ENCODE data around the gene SBNO2.

Gene SBNO2

GRCh38 chr19:1093330-1093729 is 80.7 kb downstream of the SBNO2 start:
- no peak for FAIRE-seq
- no peak for DNase-seq (ENCODE audit: insufficient read length, low spot score)
- no peak for TF ChIP-seq POLR2A (IDR thresholded peaks at IDR 0.05; ENCODE audit: low read depth, low read length)

- TF ChIP-seq POLR2A (IDR thresholded peaks at IDR 0.05; ENCODE audit: low read depth, low read length) = no peak
- FAIRE-seq = no peak
Observed at GRCh38 chr19:1091544-1092175, 82.4 kb downstream of the SBNO2 start.

GRCh38 chr19:1090731-1091543 is 83.1 kb downstream of the SBNO2 start:
- DNase-seq (ENCODE audit: insufficient read length, low spot score) (no peak), FAIRE-seq (no peak)
- TF ChIP-seq POLR2A (IDR thresholded peaks at IDR 0.05; ENCODE audit: low read depth, low read length) = no peak

More at GRCh38 chr19:1091544-1092175, 82.4 kb downstream of the SBNO2 start:
- DNase-seq (ENCODE audit: insufficient read length, low spot score) = no peak

DNA sequence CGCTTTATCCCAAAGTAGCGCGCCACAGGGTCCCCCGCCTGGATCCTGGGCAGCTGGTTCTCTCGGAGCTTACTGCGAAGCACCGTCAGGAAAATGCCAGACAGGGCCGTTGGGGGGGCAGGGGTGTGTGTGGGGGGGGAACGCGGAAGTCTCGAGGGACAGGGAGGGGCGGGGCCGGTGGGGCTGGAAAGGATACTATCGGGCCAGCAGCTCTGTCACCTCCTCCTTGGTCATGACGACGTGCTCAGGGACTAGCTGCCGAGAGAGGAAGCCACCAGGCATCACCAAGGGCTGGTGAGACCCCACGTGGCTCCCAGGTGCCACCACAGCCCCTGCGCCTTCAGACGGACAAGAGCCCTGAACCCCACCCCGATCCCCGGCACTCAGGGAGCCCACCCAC is 84.2 kb downstream of the SBNO2 start:
- DNase-seq (ENCODE audit: insufficient read length, low spot score) = no peak
- FAIRE-seq = no peak
- no peak for TF ChIP-seq POLR2A (IDR thresholded peaks at IDR 0.05; ENCODE audit: low read depth, low read length)

DNA sequence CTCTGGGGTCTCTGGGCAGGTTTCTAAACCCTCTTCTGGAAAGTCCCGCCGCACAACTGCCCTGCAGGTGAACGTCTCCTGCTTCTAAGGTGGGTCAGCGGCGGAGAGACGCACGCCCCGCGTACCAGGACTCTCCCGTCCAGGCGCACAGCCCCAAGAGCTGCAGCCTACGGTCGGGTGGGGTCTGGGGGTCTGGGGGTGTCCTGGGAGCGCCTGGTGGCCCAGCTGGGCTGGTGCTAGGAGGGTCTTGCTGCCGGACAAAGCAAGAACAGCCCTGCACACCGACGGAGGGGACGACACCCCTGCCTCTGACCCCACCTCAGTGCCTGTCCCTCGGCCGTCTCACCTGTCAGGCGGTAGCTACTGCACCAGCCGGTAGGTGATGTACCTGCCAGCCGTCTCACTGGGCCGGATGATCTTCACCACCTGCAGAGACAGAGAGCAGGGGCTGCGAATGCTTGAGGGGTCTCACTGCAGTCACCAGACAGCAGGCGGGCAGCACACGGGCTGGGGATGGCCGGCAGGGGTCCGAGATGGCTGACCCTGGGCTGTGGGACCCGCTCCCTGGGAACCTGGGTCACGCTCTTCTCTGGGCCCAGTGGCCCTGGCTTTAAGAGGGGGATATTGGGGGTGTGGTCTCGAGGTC is 84.8 kb downstream of the SBNO2 start:
- FAIRE-seq = no peak
- TF ChIP-seq POLR2A (IDR thresholded peaks at IDR 0.05; ENCODE audit: low read depth, low read length) = no peak
- no peak for DNase-seq (ENCODE audit: insufficient read length, low spot score)

- no peak for TF ChIP-seq POLR2A (IDR thresholded peaks at IDR 0.05; ENCODE audit: low read depth, low read length)
- no peak for FAIRE-seq
- no peak for DNase-seq (ENCODE audit: insufficient read length, low spot score)
Observed at GRCh38 chr19:1088416-1089010, 85.6 kb downstream of the SBNO2 start.

GRCh38 chr19:1087813-1088415 is 86.2 kb downstream of the SBNO2 start:
- no peak for TF ChIP-seq POLR2A (IDR thresholded peaks at IDR 0.05; ENCODE audit: low read depth, low read length)
- no peak for DNase-seq (ENCODE audit: insufficient read length, low spot score)

DNA sequence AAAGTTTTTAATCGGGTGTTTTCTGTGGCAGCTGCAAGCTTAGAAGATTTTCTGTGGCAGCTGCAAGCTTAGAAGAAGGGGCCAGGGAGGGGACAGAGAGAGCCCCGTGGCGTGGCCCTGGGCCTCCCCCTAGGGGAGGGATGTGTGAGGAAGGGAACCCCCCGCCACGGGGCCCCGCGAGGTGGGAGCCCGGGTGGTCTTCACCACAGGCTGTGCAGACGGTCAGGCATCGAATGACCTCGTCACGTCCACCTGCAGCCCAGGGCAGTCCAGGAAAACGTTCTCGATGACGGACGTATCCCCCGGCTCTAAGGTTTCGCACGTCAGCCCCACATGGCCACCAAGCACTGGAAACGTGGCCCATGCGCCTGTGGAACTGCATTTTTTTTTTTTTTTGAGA is 87.5 kb downstream of the SBNO2 start:
- FAIRE-seq (no peak), DNase-seq (ENCODE audit: insufficient read length, low spot score) (no peak)
- no peak for TF ChIP-seq POLR2A (IDR thresholded peaks at IDR 0.05; ENCODE audit: low read depth, low read length)

More at GRCh38 chr19:1087813-1088415, 86.2 kb downstream of the SBNO2 start:
- no peak for FAIRE-seq

- no peak for TF ChIP-seq POLR2A (IDR thresholded peaks at IDR 0.05; ENCODE audit: low read depth, low read length)
- no peak for DNase-seq (ENCODE audit: insufficient read length, low spot score)
- FAIRE-seq = no peak
Observed at GRCh38 chr19:1085676-1086442, 88.2 kb downstream of the SBNO2 start.

DNA sequence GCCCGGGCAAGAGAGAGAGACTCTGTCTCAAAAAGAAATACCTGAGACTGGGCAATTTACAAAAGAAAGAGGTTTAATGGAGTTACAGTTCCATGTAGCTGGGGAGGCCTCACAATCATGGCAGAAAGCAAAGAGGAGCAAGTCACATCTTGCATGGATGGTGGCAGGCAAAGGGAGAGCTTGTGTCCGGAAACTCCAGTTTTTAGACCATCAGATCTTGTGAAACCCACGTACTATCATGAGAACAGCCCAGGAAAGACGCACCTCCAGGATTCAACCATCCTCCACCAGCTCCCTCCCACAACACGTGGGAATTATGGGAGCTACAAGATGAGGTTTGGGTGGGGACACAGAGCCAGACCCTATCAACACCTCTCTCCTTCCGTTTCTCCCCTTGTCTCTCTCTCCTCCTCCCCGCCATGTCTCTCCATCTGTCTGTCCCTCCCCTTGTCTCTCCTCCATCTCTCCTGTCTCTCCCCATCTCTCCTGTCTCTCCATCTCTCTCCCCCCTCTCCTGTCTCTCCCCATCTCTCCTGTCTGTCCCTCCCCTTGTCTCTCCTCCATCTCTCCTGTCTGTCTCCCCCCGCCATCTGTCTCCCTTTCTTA is 88.9 kb downstream of the SBNO2 start:
- TF ChIP-seq POLR2A (IDR thresholded peaks at IDR 0.05; ENCODE audit: low read depth, low read length) = no peak
- DNase-seq (ENCODE audit: insufficient read length, low spot score) (no peak), FAIRE-seq (no peak)

DNA sequence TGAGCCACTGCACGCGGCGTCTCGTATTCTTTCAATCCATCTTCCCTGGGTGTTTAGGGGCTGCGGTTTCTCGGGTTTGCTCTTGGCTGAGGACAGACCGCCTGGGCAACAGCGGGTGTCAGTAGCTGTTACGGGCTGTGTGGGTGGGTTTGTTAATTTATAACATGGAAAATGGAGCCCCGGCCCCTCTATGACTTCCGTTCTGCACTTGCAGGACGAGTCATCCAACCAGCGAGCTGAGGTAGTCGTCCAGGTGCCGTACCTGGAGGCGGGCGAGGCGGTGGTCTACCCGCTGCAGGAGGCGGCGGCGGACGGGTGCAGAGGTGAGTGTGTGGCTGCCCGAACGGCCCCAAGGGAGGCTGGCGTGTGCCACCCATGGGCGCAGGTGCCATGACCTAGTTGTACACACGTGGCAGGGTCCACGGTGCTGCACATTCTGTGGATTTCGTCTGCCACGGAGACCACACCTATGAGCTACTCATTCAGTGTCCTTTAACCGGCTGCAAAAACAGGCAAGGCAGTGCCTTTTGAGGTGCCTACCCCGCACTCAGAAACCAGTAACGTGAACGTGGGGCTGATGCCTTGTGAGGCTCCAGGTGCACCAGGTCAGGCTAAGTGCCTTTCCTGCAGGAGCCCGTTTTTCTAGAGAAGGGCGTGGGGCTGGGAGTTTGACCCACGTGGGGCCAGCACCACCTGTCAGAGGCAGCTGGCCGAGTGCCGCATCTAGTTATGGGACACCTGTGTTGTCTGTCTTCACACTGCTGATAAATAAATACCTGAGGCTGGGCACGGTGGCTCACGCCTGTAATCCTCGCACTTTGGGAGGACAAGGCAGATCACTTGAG is 89.8 kb downstream of the SBNO2 start:
- DNase-seq (ENCODE audit: insufficient read length, low spot score) = no peak
- TF ChIP-seq POLR2A (IDR thresholded peaks at IDR 0.05; ENCODE audit: low read depth, low read length) = no peak
- no peak for FAIRE-seq

Measured in H54 (cell line).